Measurements from ENCODE around the gene KCNN3. TPM values are rescaled to one million over a fixed set of nuclear protein-coding genes. Genes with fewer than 3 reads are reported as not detected.

KCNN3 gene
- total RNA-seq, 1 donor from 2014 or later: 0.36 TPM

- peak; percentile 64 for DNase-seq (ENCODE audit: low spot score)
- peaks cover 17% of the 10 kb centered on the region for H3K4me1 Mint-ChIP-seq (ENCODE audit: low read depth)
- peaks cover 2% of the 10 kb centered on the region for H3K27me3 Mint-ChIP-seq (ENCODE audit: insufficient read depth)
- H3K27ac Mint-ChIP-seq: no peak overlapping the region
- no peaks in the 10 kb centered on the region for H3K36me3 Mint-ChIP-seq (ENCODE audit: low read depth)
- H3K9me3 Mint-ChIP-seq: no peaks in the 10 kb centered on the region
- no peak overlapping the region for H3K4me3 Mint-ChIP-seq
- intact Hi-C loops (cut with micrococcal nuclease): loop anchor here (1.0 to 5.0 kb wide), 7 partner anchors 80 to 392 kb away; no protein-coding TSS in a partner anchor
These were observed 200.4 kb downstream of the KCNN3 start for GRCh38 chr1:154669464-154670282.

GRCh38 chr1:154666051-154666790, 203.9 kb downstream of the KCNN3 start:
- no peaks in the 10 kb centered on the region for H3K36me3 Mint-ChIP-seq (ENCODE audit: low read depth)
- no peak overlapping the region for H3K27ac Mint-ChIP-seq
- H3K4me3 Mint-ChIP-seq: no peak overlapping the region
- no peaks in the 10 kb centered on the region for H3K9me3 Mint-ChIP-seq
- DNase-seq (ENCODE audit: low spot score): no peak
- H3K4me1 Mint-ChIP-seq (ENCODE audit: low read depth): peaks cover 10% of the 10 kb centered on the region
- H3K27me3 Mint-ChIP-seq (ENCODE audit: insufficient read depth): peaks cover 5% of the 10 kb centered on the region
- intact Hi-C loops (cut with micrococcal nuclease): loop anchor here (5.0 kb wide), 1 partner anchor 189 kb away; no protein-coding TSS in a partner anchor

GRCh38 chr1:154664331-154665002, 205.6 kb downstream of the KCNN3 start:
- no peak for DNase-seq (ENCODE audit: low spot score)
- no peaks in the 10 kb centered on the region for H3K36me3 Mint-ChIP-seq (ENCODE audit: low read depth)
- H3K4me3 Mint-ChIP-seq: no peak overlapping the region
- intact Hi-C loops (cut with micrococcal nuclease): loop anchor here (5.0 kb wide), 1 partner anchor 187 kb away; no protein-coding TSS in a partner anchor
- H3K9me3 Mint-ChIP-seq: no peaks in the 10 kb centered on the region
- H3K4me1 Mint-ChIP-seq (ENCODE audit: low read depth): peaks cover 1% of the 10 kb centered on the region
- peaks cover 15% of the 10 kb centered on the region for H3K27me3 Mint-ChIP-seq (ENCODE audit: insufficient read depth)
- no peak overlapping the region for H3K27ac Mint-ChIP-seq

GRCh38 chr1:154663471-154664060, 206.5 kb downstream of the KCNN3 start:
- peaks cover 18% of the 10 kb centered on the region for H3K27me3 Mint-ChIP-seq (ENCODE audit: insufficient read depth)
- H3K4me1 Mint-ChIP-seq (ENCODE audit: low read depth): no peaks in the 10 kb centered on the region
- no peak overlapping the region for H3K4me3 Mint-ChIP-seq
- intact Hi-C loops (cut with micrococcal nuclease): no loop called here
- no peaks in the 10 kb centered on the region for H3K9me3 Mint-ChIP-seq
- no peak for DNase-seq (ENCODE audit: low spot score)
- no peak overlapping the region for H3K27ac Mint-ChIP-seq
- no peaks in the 10 kb centered on the region for H3K36me3 Mint-ChIP-seq (ENCODE audit: low read depth)

- intact Hi-C loops (cut with micrococcal nuclease): no loop called here
- no peak for DNase-seq (ENCODE audit: low spot score)
- Mint-ChIP-seq H3K27ac (no peak overlapping the region), H3K36me3 (ENCODE audit: low read depth) (no peaks in the 10 kb centered on the region), H3K27me3 (ENCODE audit: insufficient read depth) (peaks cover 34% of the 10 kb centered on the region), H3K4me1 (ENCODE audit: low read depth) (no peaks in the 10 kb centered on the region), H3K9me3 (no peaks in the 10 kb centered on the region), H3K4me3 (no peak overlapping the region)
These were observed 209.0 kb downstream of the KCNN3 start for GRCh38 chr1:154661110-154661509.

- intact Hi-C loops (cut with micrococcal nuclease): no loop called here
- peaks cover 39% of the 10 kb centered on the region for H3K27me3 Mint-ChIP-seq (ENCODE audit: insufficient read depth)
- H3K36me3 Mint-ChIP-seq (ENCODE audit: low read depth): no peaks in the 10 kb centered on the region
- no peaks in the 10 kb centered on the region for H3K4me1 Mint-ChIP-seq (ENCODE audit: low read depth)
- H3K27ac Mint-ChIP-seq: no peak overlapping the region
- DNase-seq (ENCODE audit: low spot score): no peak
- no peaks in the 10 kb centered on the region for H3K9me3 Mint-ChIP-seq
- H3K4me3 Mint-ChIP-seq: no peak overlapping the region
These were observed 210.1 kb downstream of the KCNN3 start for GRCh38 chr1:154659823-154660592.

GRCh38 chr1:154657556-154657955, 212.5 kb downstream of the KCNN3 start:
- no peaks in the 10 kb centered on the region for H3K4me1 Mint-ChIP-seq (ENCODE audit: low read depth)
- no peaks in the 10 kb centered on the region for H3K36me3 Mint-ChIP-seq (ENCODE audit: low read depth)
- H3K9me3 Mint-ChIP-seq: no peaks in the 10 kb centered on the region

GRCh38 chr1:154652893-154653292, 217.2 kb downstream of the KCNN3 start:
- peaks cover 56% of the 10 kb centered on the region for H3K27me3 Mint-ChIP-seq (ENCODE audit: insufficient read depth)
- no peak overlapping the region for H3K27ac Mint-ChIP-seq
- H3K36me3 Mint-ChIP-seq (ENCODE audit: low read depth): no peaks in the 10 kb centered on the region
- no peak overlapping the region for H3K4me3 Mint-ChIP-seq
- no peaks in the 10 kb centered on the region for H3K9me3 Mint-ChIP-seq
- DNase-seq (ENCODE audit: low spot score): no peak
- intact Hi-C loops (cut with micrococcal nuclease): no loop called here
- H3K4me1 Mint-ChIP-seq (ENCODE audit: low read depth): no peaks in the 10 kb centered on the region

More at GRCh38 chr1:154657556-154657955, 212.5 kb downstream of the KCNN3 start:
- Mint-ChIP-seq H3K27me3 (ENCODE audit: insufficient read depth) (peaks cover 60% of the 10 kb centered on the region), H3K4me3 (no peak overlapping the region), H3K27ac (no peak overlapping the region)
- intact Hi-C loops (cut with micrococcal nuclease): no loop called here
- no peak for DNase-seq (ENCODE audit: low spot score)

Other genes starting within 250 kb of the KCNN3 start
- gene PMVK, start 66.4 kb upstream of the KCNN3 start, total RNA-seq: 42.5 and 43.3 TPM in 2 replicates
- 25.1 and 27.9 TPM in 2 replicates for gene PBXIP1, start 85.8 kb upstream of the KCNN3 start, total RNA-seq
- gene PYGO2, start 91.5 kb upstream of the KCNN3 start, total RNA-seq: 34.7 and 35.0 TPM in 2 replicates
- gene SHC1, start 100.5 kb upstream of the KCNN3 start, total RNA-seq: 61.4 and 62.3 TPM in 2 replicates
- 151 and 158 TPM in 2 replicates for gene CKS1B, start 104.4 kb upstream of the KCNN3 start, total RNA-seq
- gene FLAD1, start 113.1 kb upstream of the KCNN3 start, total RNA-seq: 69.2 and 74.3 TPM in 2 replicates
- 1.5 and 1.8 TPM in 2 replicates for gene LENEP, start 123.3 kb upstream of the KCNN3 start, total RNA-seq
- gene ZBTB7B, start 132.5 kb upstream of the KCNN3 start, total RNA-seq: 166 and 172 TPM in 2 replicates
- 0.26 and 0.27 TPM in 2 replicates for gene DCST2, start 163.5 kb upstream of the KCNN3 start, total RNA-seq
- gene DCST1, start 163.5 kb upstream of the KCNN3 start, total RNA-seq: not detected in 2 replicates
- 82.9 and 86.8 TPM in 2 replicates for gene ADAM15, start 181.0 kb upstream of the KCNN3 start, total RNA-seq
- gene EFNA4, start 193.5 kb upstream of the KCNN3 start, total RNA-seq: 5.7 and 6.8 TPM in 2 replicates
- 2.8 and 3.0 TPM in 2 replicates for gene EFNA3, start 208.6 kb upstream of the KCNN3 start, total RNA-seq